ENCODE measurements around the gene FGR.
A peak's percentile ranks its signal among the peaks of the same experiment; 100 is the strongest.
"Not testable (repeated sequence)": the region's sequence is repeated elsewhere in the genome, so short reads cannot be mapped to it uniquely, and the experiment has no call there.

FGR gene

GRCh38 chr1:27634177-27634984 lies 604 bp downstream of the FGR start:
- DNase-seq (ENCODE audit: low read depth): peak; percentile 45

- DNase-seq (ENCODE audit: low read depth): no peak
Observed at GRCh38 chr1:27633640-27634176, 1.3 kb downstream of the FGR start.

DNA sequence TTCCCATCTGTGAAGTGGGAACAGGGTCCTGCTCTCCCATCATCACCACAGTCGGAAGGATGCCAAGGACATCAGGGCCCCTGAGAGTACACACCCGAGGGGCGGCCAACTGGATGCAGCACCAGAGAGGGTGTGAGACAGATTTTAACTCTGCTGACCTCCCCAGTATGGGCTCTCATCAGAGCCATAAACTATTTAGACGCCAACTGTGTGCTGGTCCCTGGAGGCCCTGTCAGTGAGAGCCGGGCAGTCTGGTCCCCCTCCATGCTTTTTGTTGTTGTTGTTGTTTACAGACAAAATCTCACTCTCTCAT lies 1.7 kb downstream of the FGR start:
- DNase-seq (ENCODE audit: low read depth): no peak

GRCh38 chr1:27632387-27633297 lies 2.3 kb downstream of the FGR start:
- peak; percentile 60 for DNase-seq (ENCODE audit: low read depth)

DNA sequence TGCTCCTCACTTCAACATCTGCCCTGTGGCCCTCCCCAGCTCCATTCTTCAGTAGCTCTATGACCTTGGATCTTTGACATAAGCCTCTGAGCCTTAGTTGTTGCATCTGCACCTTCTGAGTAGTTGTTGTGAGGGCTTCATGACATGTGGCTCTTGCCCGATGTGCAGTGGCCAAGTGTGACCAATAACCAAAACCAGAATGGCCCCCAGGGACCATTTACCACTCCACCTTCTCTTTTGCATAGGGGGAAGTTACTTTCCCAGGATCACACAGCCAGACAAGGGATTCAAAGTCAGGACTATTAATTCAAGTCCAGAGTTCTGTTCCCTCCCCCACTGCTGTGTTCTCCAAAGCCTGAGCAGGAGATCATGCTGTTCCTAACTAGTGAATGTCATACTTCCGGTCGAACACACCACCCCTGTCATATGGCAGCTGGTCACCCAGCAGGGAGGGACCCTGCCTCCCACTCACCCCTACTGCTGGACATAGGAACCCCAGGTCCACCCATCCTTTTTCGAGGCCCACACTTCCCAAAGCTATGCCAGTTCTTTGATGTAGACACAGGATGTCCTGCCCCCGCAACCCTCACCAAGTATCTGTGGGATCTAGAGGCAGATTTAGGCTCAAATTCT lies 4.0 kb downstream of the FGR start:
- no peak for DNase-seq (ENCODE audit: low read depth)

- no peak for DNase-seq (ENCODE audit: low read depth)
Observed at GRCh38 chr1:27628712-27629111, 6.3 kb downstream of the FGR start.

GRCh38 chr1:27627733-27628132 lies 7.3 kb downstream of the FGR start:
- DNase-seq (ENCODE audit: low read depth): not testable (repeated sequence)

DNA sequence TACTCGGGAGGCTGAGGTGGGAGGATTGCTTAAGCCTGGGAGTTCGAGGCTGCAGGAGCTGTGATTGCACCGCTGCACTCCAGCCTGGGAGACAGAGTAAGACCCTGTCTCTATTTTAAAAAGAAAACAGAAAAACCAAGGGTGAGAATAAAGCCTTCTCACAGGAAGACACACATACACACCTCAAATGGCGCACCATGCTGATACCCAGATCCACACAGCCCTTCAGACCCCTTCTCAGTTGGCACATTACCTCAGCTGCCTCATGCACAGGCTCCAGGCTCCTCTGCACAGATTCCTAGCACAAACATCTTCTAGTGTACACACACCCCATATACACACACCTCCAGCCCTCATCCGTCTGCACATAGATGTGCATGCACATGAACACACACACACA lies 7.9 kb downstream of the FGR start:
- no peak for DNase-seq (ENCODE audit: low read depth)

DNA sequence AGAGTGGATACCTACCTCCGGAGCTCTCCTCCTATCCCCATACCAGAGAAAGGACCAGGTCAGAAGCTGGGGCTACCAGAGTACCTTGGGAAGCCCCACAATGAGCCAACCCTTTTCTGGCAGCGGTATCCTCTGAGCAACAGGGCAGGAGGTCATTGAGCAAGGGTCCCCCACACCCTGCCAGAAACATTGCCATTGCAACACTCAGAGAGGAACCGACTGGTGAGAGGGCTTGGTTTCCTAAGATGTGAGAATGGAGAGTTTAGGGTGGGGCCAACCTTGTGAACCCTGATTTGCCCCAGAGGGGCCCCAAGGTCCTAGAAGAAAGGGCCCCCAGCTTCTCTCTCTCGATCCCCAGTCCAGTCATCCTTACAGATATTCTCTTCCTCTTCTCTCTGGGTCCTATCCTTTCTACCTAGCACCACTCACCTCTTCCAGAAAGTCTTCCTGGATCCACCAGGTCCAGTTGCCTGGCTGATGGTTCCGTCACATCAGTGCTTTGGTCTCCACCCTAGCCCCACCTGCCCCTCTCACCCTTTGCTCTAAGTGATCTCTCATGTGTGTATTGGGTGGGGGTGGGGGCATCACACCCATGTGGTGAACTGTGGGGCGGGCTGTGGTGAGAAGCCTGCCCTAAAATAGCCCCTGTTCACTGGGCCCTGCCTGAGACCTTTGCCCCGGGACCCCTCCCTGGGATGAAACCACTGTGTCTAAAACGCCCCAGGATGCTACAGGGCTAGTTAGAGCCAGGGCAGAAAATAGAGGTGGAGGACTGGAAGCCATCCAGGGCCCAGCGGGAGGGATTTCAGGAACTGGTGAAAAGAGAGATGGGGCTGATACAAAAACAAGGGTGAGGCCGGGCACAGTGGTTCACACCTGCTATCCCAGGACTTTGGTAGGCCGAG lies 8.7 kb downstream of the FGR start:
- DNase-seq (ENCODE audit: low read depth): no peak

DNA sequence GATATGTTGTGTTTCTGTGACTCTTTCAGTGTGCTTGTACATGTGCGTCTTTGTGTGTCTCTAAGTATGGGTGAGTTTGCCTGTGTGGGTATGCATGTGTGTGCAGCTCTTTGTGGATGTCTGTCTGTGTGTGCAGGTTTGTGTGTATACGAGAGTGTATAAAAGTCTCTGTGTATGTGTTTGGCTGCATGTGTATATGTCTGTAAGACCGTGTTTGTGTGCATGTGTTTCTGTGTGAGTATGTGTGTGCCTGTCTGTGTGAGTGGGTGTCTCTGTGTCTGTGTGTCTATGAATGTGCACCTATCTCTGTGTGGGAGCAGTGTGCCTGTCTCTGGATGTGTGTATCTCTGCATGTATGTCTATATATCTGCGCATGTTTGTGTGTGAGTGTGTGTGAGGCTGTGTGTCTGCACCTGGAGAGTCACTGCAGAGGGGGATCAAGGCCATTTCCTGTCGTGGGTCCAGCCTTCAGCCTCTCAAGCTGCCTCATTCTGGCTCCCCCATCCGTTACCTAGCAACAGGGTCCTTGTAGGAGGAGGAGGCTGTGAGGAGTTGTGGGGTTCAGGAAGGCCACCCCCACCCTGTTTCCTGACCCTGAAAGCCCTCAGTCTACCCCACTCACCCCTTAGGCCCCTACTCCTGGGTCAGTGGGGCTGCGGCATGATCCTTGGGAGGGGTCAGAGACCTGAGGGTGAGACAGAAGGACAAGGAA lies 10.4 kb downstream of the FGR start:
- DNase-seq (ENCODE audit: low read depth): no peak

DNA sequence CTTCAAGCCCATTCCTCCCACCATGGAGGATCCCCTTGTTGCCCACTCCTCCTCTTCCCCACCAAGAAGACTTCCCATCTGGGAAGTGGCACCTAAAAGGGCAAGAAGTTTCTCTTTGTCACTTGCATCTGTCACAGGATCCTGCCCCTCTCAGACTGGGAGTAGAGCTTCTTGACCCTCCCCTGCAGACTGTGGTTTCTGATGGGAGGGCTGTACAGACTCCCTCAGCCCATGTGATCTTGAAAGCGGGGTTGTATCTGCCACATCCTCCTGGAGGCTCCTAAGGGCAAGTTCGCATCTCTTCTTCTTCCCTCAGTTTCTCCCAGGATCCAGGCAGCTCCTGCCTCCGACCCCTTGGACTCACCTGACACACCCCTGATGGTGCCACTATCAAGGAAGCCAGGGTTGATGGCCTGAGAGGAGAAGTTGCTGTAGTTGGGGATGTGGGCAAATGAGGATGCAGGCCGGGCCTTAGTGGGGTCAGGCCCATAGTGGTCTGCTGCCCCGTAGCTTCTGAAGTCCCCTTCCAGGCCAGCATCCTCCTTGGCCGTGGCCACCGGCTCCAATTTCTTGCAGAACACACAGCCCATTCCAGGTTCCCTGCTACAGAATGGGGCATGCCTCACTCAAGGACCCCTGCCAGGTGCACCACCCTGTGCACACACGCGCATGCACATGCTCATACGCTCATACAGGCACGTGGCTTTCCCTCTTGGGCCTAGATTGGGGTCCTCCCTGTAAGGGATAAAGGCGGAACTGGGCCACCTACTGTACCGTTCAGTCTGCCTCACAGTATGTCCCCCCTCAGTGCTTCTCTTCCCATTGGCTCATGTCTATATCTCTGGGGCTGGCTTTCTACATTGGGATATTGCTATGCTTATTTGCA lies 11.4 kb downstream of the FGR start:
- DNase-seq (ENCODE audit: low read depth): no peak

GRCh38 chr1:27622828-27623227 lies 12.2 kb downstream of the FGR start:
- DNase-seq (ENCODE audit: low read depth): no peak

GRCh38 chr1:27621051-27621920 lies 13.7 kb downstream of the FGR start:
- DNase-seq (ENCODE audit: low read depth): no peak

DNA sequence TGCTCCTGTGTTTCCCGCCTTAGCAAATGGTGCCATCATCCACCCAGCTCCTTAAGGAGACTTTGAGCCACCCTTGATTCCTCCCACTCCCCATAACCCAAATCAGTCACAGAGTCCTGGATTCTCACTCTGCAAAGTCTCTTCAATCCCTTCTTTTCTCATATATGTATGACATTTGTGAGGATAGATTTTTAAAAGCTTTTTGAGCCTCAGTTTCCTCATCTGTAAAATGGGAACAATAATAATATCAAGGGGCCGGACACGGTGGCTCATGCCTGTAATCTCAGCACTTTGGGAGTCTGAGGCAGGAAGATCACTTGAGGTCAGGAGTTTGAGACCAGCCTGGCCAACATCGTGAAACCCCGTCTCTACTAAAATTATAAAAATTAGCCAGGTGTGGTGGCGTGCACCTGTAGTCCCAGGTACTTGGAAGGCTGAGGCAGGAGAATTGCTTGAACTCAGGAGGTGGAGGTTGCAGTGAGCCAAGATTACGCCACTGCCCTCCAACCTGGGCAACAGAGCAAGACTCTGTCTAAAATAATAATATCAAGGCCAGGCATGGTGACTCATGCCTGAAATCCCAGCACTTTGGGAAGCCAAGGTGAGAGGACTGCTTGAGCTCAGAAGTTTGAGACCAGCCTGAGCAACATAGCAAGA lies 15.1 kb downstream of the FGR start:
- DNase-seq (ENCODE audit: low read depth): not testable (repeated sequence)

DNA sequence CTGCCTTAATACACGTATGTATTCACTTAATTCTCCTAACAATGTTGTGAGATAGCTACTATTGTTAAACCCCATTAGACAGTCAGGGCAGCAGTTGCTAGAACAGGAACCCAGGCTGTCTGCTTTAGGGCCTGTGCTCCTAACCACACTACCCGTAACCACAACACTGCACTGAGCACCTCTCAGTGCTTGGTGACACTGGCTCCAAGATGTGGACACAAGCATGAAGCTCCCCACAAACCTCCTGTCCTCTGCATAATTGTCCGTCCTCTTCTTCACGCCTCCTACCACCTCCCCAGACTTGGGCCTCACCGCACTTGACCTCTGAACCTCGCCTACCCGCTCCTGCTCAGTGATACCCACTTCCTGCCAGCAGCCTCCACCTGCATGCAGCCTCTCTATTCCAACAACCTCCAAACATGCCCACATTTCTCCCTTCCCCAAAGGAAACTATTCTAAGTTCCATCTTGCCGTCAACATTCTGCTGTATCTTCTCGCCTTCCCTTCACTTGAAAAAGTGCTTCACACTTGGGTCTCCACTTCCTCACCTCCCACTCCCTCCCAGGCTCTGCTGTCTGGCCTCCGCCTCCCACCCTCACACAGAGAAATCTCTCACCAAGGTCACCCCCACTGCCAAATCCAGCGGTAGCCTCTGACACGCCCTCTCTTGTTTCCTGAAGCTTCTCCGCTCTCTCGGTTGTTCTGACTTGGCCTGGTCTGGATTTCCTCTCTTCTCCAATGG lies 16.5 kb downstream of the FGR start:
- no peak for DNase-seq (ENCODE audit: low read depth)

GRCh38 chr1:27617420-27617819 lies 17.6 kb downstream of the FGR start:
- no peak for DNase-seq (ENCODE audit: low read depth)

- no peak for DNase-seq (ENCODE audit: low read depth)
Observed at GRCh38 chr1:27616441-27616840, 18.5 kb downstream of the FGR start.
